Hepatic stellate cell (primary cell): Measurements from ENCODE around the gene SGIP1.

Experiments
- DNase-seq: peaks from one replicate; pipeline ENCODE4 v3.0.0; 2011; ENCODE audit warnings: low spot score

Gene SGIP1

GRCh38 chr1:66533804-66534740, at the start of gene SGIP1:
SGIP1 (plus strand) TSS chr1:66534153; CDS start chr1:66534359, 206 bp downstream.
- peak; percentile 66 for DNase-seq

- DNase-seq: no peak
Observed at GRCh38 chr1:66489151-66489550, 44.8 kb upstream of the SGIP1 start.

- DNase-seq: no peak
Observed at GRCh38 chr1:66489972-66490601, 43.9 kb upstream of the SGIP1 start.

- no peak for DNase-seq
Observed at GRCh38 chr1:66490816-66491215, 43.1 kb upstream of the SGIP1 start.

- no peak for DNase-seq
Observed at GRCh38 chr1:66492424-66492823, 41.5 kb upstream of the SGIP1 start.

GRCh38 chr1:66493731-66494130, 40.2 kb upstream of the SGIP1 start:
- no peak for DNase-seq

GRCh38 chr1:66494482-66494881, 39.5 kb upstream of the SGIP1 start:
- no peak for DNase-seq

- no peak for DNase-seq
Observed at GRCh38 chr1:66495495-66495894, 38.5 kb upstream of the SGIP1 start.

GRCh38 chr1:66497910-66498309, 36.0 kb upstream of the SGIP1 start:
- DNase-seq: no peak

GRCh38 chr1:66500301-66500700, 33.7 kb upstream of the SGIP1 start:
- DNase-seq: no peak

- DNase-seq: no peak
Observed at GRCh38 chr1:66502086-66502485, 31.9 kb upstream of the SGIP1 start.

- peak; percentile 32 for DNase-seq
Observed at GRCh38 chr1:66503841-66504470, 30.0 kb upstream of the SGIP1 start.

GRCh38 chr1:66505671-66506392, 28.1 kb upstream of the SGIP1 start:
- peak; percentile 64 for DNase-seq

GRCh38 chr1:66506393-66506687, 27.6 kb upstream of the SGIP1 start:
- DNase-seq: no peak

GRCh38 chr1:66506991-66507390, 27.0 kb upstream of the SGIP1 start:
- no peak for DNase-seq

GRCh38 chr1:66510407-66510806, 23.5 kb upstream of the SGIP1 start:
- no peak for DNase-seq

- DNase-seq: no peak
Observed at GRCh38 chr1:66511118-66511517, 22.8 kb upstream of the SGIP1 start.

- DNase-seq: no peak
Observed at GRCh38 chr1:66517959-66518358, 16.0 kb upstream of the SGIP1 start.

- no peak for DNase-seq
Observed at GRCh38 chr1:66518654-66519053, 15.3 kb upstream of the SGIP1 start.

GRCh38 chr1:66519992-66520391, 14.0 kb upstream of the SGIP1 start:
- no peak for DNase-seq

GRCh38 chr1:66520655-66521054, 13.3 kb upstream of the SGIP1 start:
- no peak for DNase-seq

- peak; percentile 48 for DNase-seq
Observed at GRCh38 chr1:66521721-66522365, 12.1 kb upstream of the SGIP1 start.
